Activated CD4-positive, CD25-positive, alpha-beta regulatory T cell treated with anti-CD3 and anti-CD28 coated beads, Interleukin-2, amount 50 U/mL, for 72 hours (primary cell): ENCODE results near the gene XIRP2.
"Not testable (repeated sequence)": the region's sequence is repeated elsewhere in the genome, so short reads cannot be mapped to it uniquely, and the experiment has no call there.

Experiments used
- DNase-seq: peaks from one replicate; pipeline ENCODE4 v3.0.0; 2021

Gene XIRP2

DNA sequence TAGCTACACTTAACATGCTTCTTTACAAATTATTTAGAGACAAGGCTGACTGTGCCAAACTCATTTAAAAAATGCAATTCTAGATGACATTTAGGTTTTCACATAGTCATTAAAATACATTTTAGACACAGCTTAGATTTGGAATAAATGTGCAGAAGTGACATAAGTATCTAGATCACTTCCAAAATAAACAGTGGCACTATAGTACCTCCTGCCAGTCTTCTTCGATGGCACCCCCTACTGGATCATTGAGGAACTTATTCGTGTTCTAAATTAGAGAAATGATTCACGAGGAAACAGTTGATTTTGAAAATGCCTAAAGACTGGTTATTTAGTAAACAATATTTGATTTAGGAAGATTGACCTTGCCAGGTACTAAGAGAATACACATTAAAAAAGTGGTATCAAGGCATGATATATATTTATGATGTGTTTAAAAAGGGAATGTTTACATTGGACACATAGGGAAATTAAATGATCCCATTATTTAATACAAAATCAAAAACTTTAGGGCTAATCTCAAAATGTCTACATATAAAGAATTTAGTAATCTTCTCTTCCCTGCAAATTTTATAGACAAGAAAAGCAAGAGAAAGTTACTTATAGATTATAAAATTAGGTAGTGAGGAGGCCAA lies 323.9 kb downstream of the XIRP2 start:
- no peak for DNase-seq

DNA sequence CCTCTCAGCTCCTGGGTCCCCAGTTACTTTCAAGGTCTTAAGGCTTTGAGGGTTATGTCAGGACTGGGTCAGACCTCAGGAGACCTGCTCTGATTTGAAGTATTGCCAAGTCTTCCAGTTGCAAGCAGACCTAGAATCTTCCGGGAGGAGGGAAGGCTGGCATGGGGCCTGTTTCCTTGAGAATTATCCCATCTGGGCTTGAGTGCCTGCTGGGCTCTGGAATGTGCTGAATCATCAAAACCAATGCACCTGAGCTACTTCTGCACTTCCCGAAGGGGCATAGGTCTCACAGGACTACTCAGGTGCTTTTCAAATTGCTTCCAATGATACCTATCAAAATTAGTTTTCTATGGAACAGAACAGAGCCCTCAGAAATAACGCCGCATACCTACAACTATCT lies 327.3 kb downstream of the XIRP2 start:
- no peak for DNase-seq

DNA sequence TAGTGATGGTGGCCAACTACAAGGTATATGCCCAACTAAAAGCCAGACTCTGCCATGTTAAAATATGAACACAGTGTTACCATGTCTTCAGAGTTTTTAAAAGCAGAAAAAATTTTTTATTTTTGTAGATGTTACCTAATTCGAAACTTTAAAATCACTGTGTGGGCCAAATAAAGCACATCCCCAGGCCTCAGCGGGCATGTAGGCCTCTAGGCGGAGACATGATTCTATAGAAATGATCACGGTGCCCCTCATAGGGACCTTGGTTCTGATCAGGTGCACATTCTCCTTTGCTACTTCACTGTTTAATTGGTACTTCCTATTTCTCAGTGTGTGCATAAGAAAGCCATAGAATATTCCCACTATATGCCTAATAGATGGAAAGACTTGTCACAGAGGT lies 349.2 kb downstream of the XIRP2 start:
- DNase-seq: no peak

DNA sequence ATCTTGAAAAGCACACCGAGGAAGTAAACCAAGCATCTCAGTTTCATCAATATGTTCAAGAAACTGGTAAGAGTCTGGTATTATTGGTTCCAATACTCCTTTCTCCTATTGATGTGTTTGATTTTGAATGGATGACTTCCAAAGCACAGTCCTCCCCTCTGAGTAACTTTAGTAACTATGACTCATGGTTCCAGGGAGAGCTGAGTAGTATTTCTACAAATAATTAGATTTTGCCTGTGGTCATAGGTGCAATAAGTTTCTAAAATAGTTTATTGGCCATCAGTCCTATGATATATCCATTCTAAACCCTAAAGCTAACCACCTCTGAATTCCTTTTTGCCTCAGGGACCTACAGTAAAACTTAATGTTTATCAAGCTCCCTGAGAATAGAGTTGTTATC lies 352.4 kb downstream of the XIRP2 start:
- no peak for DNase-seq

DNA sequence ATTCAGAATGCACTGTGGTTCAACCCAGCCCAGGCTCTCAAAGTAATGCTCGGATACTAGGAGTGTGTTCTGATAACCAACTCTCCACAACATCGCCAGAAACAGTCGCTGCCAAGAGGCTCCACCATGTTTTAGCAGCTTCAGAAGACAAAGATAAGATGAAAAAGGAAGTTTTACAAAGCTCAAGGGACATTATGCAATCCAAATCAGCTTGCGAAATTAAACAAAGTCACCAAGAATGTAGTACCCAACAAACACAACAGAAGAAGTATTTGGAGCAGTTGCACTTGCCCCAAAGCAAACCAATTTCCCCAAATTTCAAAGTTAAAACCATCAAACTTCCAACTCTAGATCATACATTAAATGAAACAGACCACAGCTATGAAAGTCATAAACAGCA lies 360.9 kb downstream of the XIRP2 start:
- no peak for DNase-seq

DNA sequence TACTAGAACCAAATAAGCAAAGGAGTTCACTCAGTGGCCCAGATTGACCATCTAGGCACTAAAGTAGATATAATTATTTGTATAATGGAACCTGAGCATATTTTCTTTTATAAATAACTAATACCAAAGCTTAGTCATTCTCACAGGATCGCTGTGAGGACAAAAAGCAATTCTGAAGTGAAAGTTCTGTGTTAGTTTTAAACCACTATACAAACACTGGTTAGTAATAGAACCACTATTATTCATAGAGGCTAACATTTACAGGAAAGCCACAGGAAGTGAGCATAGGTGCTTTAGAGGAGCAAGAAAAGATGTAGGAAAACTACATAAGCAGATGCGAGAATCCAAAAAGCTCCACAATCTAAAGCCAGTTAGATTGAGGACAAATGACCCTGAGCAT lies 364.7 kb downstream of the XIRP2 start:
- no peak for DNase-seq

DNA sequence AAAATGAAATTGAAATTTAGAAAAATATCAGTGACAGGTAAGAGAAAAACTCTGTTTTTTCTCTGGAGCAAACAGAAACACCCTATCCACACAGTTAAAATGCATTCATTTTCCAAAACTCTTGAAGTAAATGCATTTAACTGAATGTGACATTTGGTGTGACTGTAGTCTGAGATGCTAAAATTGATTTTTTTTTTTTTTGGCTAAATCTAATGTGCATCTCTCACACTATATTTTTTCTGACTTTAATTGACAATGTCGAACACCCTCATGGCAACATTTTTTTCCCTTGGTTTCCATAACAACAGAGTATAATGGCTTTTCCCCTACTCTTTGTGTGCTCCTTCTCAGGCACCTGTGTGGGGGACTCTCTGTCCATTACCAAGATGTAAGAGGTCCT lies 366.4 kb downstream of the XIRP2 start:
- DNase-seq: no peak

DNA sequence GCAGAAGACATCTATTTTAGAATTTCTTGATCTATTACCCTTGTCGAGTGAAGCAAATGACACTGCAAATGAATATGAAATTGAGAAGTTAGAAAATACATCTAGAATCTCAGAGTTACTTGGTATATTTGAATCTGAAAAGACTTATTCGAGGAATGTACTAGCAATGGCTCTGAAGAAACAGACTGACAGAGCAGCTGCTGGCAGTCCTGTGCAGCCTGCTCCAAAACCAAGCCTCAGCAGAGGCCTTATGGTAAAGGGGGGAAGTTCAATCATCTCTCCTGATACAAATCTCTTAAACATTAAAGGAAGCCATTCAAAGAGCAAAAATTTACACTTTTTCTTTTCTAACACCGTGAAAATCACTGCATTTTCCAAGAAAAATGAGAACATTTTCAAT lies 370.4 kb downstream of the XIRP2 start:
- no peak for DNase-seq

DNA sequence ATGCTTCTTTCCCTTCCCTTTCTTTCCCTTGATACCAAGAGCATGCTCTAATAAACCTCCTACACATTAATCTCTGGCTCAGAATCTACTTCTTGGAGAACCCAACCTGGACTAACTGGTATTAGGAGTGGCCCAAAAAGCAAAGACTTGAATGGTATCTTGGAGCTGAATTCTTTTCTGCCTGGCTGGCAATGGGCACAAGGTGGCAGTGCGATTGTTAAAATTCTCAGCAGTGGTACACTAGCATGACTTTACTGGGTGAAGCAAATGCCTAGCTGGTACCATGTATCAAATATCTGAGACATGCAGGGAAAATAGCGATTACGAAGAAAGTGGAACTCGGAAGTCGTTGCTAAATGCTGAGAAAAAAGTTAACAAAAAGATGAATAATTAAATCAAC lies 376.1 kb downstream of the XIRP2 start:
- DNase-seq: no peak

DNA sequence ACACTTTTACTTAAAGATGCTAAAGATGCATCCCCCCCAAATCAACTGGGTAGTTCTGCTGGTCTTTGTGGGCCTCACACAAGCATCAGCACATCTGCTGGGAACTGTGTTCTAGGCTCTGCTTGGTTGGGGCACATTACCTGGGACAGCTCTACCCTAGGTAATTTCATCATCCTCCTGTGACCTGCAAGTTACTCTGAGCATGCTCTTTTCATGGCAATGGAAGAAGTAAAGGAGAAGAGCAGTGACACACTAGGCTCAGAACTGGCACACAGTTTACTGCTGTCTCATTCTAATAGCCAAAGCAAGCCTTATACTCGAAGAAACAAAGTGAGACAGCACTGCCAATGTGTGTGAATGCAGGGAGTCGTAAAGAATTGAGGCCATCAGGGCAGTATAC lies 376.7 kb downstream of the XIRP2 start:
- no peak for DNase-seq

DNA sequence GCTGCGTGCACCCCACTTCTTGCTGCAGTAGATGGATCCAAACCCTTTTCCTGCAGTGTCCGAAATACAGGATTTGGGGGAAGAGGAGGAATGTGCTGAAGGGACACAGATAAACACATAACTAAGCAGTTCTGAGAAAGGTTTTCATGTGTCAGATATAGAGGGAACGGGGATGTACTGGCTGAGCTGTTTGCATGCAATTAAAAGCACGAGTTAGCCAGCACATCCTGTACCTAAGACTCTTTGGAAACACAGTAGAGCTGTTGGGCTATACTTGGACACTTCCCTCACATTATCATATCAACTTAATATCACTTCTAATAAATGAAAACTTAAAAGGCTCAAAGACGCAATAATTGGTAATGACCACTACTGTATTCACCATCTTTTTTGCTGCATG lies 377.4 kb downstream of the XIRP2 start:
- DNase-seq: no peak

DNA sequence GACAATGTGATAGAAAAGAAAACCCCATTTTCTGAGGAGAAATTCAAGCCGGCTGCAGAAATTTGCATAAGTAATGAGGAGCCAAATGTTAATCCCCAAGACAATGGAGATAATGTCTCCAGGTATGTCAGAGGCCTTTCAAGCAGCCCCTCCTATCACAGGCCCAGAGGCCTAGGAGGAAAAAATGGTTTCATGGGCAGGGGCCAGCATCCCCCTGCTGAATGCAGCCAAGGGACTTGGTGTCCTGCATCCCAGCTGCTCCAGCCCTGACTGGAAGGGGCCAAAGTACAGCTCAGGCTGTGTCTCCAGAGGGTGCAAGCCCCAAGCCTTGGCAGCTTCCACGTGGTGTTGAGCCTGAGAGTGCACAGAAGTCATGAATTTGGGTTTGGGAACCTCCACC lies 380.0 kb downstream of the XIRP2 start:
- DNase-seq: not testable (repeated sequence)

DNA sequence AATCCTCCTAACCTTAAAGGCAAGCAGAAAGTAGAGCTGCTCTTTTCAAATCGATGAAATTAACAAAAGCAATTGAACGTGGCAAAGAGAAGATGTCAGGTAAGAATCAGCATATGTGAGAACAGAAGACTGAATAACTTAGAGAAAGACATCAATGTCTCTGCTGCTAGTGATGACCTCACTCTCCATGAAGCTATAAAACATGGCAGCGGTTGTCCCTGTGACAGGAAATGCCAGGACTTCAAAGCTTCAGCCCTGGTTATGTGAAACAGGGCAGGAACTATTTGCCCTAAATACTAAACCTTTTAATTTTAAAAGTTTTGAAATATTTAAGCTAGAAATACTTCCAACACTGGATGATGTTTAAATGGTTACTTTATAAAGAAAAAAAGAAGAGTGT lies 383.7 kb downstream of the XIRP2 start:
- DNase-seq: no peak

DNA sequence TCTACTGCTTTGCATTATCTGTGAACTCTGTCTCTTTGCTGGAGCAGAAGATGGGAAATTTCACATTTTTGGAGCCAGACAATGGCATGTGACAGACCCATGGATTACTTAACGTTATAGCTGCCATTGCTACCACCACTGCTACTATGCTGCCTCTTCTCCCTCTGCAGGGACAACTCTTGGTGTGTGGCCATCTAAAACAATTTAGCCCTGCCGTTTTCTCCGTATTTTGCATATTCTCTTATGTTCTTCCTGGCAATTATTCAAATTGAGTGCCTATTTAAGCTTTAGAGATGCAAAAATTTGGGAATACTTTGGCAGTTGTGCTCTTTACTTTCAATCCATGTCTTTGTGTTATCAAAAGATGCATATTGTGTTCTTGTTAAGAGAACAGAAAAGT lies 386.8 kb downstream of the XIRP2 start:
- DNase-seq: no peak

DNA sequence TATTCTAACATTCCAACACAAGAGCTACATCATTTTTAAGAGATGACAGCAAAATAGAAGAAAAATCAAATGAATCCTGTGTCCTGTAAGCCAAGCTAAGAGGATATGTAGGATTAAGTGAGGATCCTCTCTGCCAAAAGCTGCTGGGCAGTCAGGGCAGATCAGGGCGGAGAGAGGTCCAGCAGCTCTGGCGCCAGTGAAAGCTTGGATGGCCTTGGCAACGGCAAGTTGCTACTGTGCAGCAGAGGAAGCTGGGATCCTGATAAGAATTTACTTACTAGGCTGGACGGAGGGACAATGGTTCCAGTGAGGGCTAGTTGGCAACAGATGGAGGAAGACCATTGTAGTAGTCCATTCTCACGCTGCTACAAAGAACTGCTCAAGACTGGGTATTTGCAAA lies 391.5 kb downstream of the XIRP2 start:
- no peak for DNase-seq

DNA sequence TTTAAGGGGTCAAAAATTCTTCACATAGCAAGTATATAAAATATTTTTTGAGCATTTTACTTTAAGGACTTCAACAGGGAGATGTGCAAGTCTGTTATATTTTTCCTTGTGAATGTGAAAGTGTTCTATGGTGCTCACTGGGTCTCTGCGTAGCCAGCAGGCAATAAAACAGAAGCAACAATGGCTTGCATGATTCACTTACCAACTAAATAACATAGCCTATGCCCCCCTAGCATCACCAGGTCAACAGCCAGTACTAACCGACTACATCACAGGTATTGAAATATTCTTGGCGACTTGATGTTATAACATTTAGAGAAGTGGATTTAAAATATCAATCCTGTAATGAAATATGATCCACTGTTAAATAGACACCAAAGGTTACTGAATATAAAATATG lies 398.9 kb downstream of the XIRP2 start:
- DNase-seq: no peak

DNA sequence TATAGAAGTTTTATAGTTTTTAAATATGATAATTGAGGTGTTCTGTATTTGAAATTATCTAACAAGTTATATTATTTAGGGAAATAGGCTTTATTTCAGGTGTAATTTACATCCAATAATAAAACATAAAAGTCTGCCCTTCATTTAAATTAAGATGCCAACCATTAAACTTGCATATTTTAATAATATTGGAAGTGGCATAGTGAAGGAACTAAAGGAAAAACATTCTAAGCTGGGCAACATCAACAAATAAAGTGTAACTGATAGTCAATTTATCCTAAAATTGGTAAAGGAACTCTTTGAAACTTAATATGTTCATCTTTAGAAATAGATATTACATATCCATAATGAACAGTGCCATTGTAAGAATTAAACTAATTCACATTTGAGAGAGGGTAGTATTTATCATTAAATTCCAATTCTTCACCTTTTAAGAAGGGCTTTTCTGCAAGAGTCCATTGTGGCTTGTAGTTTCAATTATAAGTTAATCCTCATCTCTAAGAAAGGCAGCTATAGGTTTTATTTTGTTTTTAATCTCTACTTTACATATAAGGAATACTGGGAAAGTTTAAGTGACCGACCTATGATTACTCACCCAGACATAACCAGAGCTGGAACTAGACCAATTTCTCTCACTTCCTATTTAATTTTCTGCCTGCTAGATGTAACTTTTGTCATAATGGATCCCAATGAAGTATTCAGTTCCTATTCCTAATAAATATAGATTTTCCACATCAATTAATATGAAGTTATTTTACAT lies 401.6 kb downstream of the XIRP2 start:
- no peak for DNase-seq

DNA sequence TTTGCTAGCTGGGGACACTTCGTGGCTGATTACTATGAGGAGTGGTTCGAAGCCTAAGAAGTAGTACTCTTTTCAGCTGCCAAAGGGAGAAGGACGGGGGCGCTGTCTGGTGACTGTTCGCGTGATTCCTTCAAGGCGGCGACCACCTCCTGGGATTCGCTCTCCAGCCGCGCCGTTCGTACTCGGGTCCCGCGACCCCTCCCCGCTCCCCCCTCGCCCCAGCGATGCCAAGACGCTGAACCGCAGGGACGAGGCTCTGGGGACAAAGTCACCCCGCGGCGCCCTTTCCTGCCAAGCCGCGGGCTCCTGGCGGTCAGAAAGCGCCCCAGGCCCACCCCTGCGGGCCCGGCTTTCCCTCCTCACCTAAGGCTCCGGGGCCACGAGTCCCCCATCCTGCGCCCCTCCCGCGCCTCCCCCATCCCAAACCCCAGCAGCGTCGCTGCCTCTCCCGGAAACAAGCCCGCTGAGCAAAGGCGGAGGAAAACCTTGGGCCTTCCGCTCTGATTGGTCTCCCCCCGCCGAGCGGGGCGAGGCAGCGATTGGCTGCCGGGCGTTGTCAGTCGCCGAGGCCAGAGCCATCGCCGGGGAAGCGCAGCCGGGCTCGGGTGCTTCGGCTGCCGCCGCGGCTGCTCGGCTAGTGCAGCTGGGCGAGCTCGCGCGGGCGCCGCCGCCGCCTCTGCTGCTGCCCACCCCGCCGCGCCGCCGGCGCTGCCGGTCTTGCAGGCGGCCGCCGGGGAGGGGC lies 404.3 kb downstream of the XIRP2 start, which contains the start of gene B3GALT1:
B3GALT1 (plus strand) TSS at position 572 of the 742 bp plus-strand sequence.
- peak; percentile 44 for DNase-seq

DNA sequence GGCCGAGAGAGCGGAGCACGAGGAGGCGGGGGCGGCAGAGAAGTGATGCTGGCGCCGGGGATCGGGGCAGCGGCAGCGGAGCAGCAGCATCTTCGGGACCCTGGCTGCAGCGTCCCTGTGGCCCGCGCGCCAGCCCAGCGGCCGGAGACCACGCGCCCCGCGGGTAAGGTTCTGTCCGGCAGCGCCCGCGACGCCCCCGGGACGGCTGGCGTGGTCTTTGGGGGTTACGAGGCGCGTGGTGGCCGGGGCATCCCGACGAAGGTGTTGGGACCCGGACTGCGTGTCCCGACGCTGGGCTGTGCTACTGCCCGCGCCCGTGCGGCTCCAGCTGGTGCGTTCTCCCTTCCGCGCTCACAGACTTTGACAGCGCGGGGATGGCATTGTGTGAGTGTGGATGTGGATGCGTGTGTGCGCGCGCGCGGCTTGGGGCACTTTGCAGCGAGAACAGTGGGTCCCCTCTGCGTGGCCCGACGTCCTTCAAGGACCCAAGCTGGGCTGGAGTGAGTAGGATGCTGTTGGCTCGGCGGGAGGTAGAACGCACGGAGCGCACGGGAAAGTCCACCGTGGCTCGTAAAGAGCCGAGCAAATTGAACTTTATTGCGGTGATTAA lies 405.0 kb downstream of the XIRP2 start:
- no peak for DNase-seq

DNA sequence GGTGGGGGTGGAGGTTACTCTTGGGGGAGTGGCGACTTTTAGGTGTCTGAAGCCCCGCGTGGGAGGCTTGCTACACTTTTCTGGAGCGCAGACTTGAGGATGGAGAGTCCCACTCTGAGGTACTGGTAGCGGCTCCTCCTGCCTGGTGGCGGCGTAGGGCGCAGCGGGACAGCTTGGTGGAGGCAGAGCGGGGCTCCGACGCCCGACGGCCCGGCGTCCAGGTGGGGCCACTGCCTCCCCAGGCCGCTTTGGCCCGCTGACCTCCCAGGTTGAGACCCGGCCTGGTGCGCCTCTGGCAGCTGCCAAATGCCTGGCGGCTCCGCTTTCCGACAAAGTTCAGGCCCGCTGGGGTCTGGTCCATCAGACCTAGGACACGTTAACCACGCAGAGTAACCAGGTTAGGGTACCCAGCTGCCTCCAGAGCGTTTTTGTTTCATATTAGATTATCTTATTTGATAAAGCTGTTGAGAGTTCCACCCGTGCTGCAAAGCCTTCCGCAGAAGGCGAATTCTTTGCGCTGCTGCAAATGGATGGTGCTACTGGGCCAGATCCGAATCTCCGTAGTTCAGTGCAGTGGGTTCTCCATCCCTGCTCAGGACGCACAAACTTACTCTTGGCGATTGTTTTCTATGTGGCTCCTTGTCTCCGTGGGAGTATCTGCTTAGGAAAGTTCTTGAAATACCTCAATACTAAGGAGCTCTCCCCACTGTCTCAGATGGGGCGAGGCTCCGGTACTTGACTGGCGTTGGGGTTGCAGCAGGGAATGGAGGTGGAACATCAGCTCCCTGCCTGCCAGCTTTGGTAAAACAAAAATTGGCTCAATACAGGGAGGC lies 405.9 kb downstream of the XIRP2 start:
- DNase-seq: no peak

DNA sequence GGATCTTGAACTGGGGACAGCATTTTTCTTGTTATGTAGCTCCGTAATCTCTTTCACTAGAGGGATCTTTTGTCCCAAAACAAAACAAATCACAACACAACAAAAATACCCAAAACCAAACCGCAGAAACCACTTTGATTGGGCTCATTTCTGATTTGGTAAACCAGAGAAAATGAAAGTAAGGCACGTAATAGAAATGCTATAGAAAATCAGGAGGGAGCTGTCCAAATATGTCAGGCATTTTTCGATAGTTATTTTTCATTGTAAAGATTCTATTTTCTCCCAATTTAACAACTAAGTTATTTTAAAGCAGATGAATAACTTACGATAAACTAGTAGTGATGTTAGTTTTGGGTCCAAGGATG lies 406.5 kb downstream of the XIRP2 start:
- no peak for DNase-seq

DNA sequence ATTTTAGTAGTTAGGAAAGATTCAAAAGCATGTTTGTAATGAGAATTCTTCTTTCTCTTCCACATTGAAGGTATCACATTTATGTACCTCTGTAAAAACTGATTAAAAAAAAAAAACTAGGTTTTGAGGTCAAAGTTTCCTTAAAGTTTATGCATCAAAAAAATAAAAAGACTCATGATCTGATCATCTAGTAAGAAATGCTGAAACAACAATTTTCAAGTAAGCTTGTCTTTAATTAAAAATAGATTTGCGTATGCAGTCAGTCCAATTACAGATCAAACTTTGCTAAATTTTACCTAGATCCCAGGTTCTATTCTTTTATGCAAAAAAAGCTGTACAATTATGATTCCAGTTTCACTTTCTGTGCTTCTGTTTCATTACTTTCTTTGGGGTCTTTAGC lies 409.0 kb downstream of the XIRP2 start:
- no peak for DNase-seq

DNA sequence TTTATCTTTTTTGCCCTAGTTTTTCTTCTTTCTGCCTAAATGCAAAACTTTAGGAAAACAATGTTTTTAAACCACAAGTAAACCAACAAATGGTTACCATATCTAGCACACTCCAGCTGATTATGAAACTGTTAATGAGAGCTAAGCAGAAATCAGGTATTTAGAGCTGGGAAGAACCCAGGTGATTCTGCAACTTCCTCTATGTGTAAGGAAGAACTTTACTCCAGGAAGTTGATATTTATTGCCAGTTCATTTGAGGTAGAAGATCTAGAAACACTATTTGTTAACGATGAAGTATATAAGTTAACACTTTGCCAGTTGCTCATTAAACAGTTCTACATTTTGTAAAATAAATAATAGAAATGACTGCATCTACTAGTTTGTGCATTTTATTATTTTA lies 409.7 kb downstream of the XIRP2 start:
- no peak for DNase-seq
